ENCODE data around the gene TSPAN4. TPM values are rescaled to one million over a fixed set of nuclear protein-coding genes. Genes with fewer than 3 reads are reported as not detected.

The TSPAN4 gene
- total and polyA plus RNA-seq, 10 of the 15 experiments (the other 5 are each of a cell fraction or from before 2014, with no cell fraction given), result 0.37 to 14.0 (median 8.5) TPM; not detected in 1

DNA sequence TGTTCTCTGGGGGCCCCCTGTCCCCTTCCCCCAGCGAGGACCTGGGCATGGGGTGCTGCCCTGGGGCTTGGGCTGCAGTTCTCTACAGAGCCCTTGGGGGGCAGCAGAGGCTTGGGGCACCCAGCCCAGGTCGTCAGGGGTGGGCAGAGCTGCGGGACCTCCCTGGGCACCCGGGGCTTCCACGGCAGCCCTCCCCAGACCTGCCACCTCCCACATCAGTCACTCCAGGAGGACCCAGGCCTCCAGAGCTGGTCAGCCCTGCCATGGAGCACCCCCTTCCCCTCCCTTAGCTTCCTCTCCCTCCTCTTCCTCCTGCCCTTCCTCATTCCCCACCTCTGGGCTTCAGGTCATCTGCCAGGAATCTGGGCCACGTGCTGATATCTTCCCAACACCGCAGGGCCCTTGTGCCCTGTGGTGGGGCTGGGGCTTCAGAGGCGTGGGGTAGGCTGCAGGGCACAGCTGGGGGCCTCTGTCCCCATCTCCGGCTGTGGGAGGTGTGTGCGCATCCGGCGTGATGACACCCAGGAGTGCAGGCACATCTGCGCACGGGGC is 5.8 kb downstream of the TSPAN4 start (continued):
- TF ChIP-seq SREBF2 (IDR thresholded peaks at IDR 0.05; ENCODE audit: low read length) (no peak), ZNF274 (IDR thresholded peaks at IDR 0.05; ENCODE audit: insufficient read depth, insufficient read length) (no peak), RBBP5 (conservative IDR thresholded peaks at IDR 0.05) (no peak), FOS (IDR thresholded peaks at IDR 0.05; ENCODE audit: borderline replicate concordance, extremely low read depth, insufficient read length) (no peak), BRCA1 (IDR thresholded peaks at IDR 0.05; ENCODE audit: low read depth, low read length) (no peak), ZSCAN29 (IDR thresholded peaks at IDR 0.05) (no peak), LARP7 (IDR thresholded peaks at IDR 0.05) (no peak), TARDBP (IDR thresholded peaks at IDR 0.05; ENCODE audit: borderline replicate concordance) (no peak)
- TF ChIP-seq, protein P1, sequence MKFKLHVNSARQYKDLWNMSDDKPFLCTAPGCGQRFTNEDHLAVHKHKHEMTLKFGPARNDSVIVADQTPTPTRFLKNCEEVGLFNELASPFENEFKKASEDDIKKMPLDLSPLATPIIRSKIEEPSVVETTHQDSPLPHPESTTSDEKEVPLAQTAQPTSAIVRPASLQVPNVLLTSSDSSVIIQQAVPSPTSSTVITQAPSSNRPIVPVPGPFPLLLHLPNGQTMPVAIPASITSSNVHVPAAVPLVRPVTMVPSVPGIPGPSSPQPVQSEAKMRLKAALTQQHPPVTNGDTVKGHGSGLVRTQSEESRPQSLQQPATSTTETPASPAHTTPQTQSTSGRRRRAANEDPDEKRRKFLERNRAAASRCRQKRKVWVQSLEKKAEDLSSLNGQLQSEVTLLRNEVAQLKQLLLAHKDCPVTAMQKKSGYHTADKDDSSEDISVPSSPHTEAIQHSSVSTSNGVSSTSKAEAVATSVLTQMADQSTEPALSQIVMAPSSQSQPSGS (IDR thresholded peaks at IDR 0.05; ENCODE audit: low read length), result no peak

DNA sequence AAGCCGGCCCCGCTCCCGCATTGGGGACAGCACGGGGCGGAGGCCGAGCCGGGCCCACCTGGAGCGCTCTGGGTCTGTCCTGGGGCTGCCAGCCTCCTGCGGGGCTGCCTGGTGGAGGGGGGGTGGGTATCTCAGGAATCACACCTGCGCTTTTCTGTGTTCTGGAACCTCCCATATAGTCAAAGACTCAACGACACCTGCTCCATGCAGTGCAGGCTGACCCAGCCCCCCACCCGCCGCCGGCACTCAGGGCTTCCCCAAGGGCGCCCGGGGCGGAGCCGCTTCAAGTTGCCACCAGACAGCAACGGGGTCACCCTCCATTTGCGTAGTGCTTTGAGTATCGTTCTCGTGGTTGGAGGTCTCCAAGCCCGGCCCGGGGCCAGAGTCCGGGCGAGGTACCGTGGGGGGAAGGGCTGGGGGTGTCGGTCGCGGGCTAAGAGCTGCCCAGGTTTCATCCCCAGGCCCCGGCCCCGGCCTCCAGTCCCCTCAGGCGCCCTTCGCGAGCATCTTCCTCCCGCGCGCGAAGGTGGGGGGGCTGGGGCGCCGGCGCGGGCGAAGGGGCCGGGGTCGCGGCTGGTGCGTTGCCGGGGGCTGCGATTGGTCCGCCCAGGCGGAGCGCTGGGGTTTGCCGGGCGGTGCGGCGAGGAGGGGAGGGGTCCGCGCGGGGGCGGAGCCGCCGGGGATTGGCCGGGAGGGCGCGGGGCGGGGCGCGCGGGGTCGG is 6.6 kb downstream of the TSPAN4 start:
- SMC1A ChIA-PET (ENCODE audit: uncharacterized antibody, unreplicated experiment), result no interaction called here
- Histone ChIP-seq H4K20me1 (ENCODE audit: control insufficient read depth, insufficient read depth) (no peaks in the 10 kb centered on the region), H3K9ac (ENCODE audit: control insufficient read depth, insufficient read depth, low read length) (no peak overlapping the region), H3K4me1 (ENCODE audit: control insufficient read depth, insufficient read depth, low read length) (peaks cover 4% of the 10 kb centered on the region), H3K27ac (ENCODE audit: control insufficient read depth, insufficient read depth) (no peak overlapping the region), H3K4me2 (ENCODE audit: control insufficient read depth, insufficient read depth) (peak overlapping the region; percentile 54), H3K4me3 (peak overlapping the region; percentile 27; the same call in 1 of the 2 replicates), H3K79me2 (ENCODE audit: control insufficient read depth, insufficient read depth, low read length) (no peaks in the 10 kb centered on the region), H3K9me3 (replicated peaks; ENCODE audit: control insufficient read depth, insufficient read depth, low read length) (no peaks in the 10 kb centered on the region), H2AFZ (ENCODE audit: control insufficient read depth, low read depth, low read length) (no peak overlapping the region), H3K36me3 (ENCODE audit: control insufficient read depth in 2 of 2, insufficient read depth in 2 of 2, low read length in 1 of 2) (no peaks in the 10 kb centered on the region), H3K27me3 (replicated peaks in 1 of 2; ENCODE audit: control insufficient read depth in 2 of 2, insufficient read depth in 2 of 2, low read length in 1 of 2) (no peaks in the 10 kb centered on the region; a peak in 1 of 4 replicates)
- BruUV-seq (replicated peaks), result no TSS peak
- 6% methylated on average over 30 of the region's 71 CpGs for WGBS (ENCODE audit: insufficient coverage, insufficient replicate concordance, low lambda C conversion rate, missing lambda C conversion rate)
- ATAC-seq (no peak), DNase-seq (ENCODE audit: low read depth, low spot score) (no peak), FAIRE-seq (no peak)
- TF ChIP-seq, protein P2, sequence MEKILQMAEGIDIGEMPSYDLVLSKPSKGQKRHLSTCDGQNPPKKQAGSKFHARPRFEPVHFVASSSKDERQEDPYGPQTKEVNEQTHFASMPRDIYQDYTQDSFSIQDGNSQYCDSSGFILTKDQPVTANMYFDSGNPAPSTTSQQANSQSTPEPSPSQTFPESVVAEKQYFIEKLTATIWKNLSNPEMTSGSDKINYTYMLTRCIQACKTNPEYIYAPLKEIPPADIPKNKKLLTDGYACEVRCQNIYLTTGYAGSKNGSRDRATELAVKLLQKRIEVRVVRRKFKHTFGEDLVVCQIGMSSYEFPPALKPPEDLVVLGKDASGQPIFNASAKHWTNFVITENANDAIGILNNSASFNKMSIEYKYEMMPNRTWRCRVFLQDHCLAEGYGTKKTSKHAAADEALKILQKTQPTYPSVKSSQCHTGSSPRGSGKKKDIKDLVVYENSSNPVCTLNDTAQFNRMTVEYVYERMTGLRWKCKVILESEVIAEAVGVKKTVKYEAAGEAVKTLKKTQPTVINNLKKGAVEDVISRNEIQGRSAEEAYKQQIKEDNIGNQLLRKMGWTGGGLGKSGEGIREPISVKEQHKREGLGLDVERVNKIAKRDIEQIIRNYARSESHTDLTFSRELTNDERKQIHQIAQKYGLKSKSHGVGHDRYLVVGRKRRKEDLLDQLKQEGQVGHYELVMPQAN (conservative IDR thresholded peaks at IDR 0.05), result no peak
- TF ChIP-seq SIN3A (IDR thresholded peaks at IDR 0.05; ENCODE audit: low read depth, low read length) (no peak), EGR1 (IDR thresholded peaks at IDR 0.05; ENCODE audit: borderline replicate concordance in 1 of 2, low read depth in 2 of 2, low read length in 2 of 2) (0 out of 3 replicates have a peak, but pooled peaks of 1 of the 2 experiments have one; percentile 2), CEBPB (IDR thresholded peaks at IDR 0.05; ENCODE audit: borderline replicate concordance in 1 of 2, low read depth in 2 of 2, low read length in 2 of 2) (no peak)
- TF ChIP-seq, protein P3, sequence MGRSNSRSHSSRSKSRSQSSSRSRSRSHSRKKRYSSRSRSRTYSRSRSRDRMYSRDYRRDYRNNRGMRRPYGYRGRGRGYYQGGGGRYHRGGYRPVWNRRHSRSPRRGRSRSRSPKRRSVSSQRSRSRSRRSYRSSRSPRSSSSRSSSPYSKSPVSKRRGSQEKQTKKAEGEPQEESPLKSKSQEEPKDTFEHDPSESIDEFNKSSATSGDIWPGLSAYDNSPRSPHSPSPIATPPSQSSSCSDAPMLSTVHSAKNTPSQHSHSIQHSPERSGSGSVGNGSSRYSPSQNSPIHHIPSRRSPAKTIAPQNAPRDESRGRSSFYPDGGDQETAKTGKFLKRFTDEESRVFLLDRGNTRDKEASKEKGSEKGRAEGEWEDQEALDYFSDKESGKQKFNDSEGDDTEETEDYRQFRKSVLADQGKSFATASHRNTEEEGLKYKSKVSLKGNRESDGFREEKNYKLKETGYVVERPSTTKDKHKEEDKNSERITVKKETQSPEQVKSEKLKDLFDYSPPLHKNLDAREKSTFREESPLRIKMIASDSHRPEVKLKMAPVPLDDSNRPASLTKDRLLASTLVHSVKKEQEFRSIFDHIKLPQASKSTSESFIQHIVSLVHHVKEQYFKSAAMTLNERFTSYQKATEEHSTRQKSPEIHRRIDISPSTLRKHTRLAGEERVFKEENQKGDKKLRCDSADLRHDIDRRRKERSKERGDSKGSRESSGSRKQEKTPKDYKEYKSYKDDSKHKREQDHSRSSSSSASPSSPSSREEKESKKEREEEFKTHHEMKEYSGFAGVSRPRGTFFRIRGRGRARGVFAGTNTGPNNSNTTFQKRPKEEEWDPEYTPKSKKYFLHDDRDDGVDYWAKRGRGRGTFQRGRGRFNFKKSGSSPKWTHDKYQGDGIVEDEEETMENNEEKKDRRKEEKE (IDR thresholded peaks at IDR 0.05), result no peak
- intact Hi-C loops (cut with micrococcal nuclease; ENCODE audit: unreplicated experiment), result no loop called here
- RAD21 ChIA-PET (ENCODE audit: unreplicated experiment), result interaction anchor here (0.8 to 1.1 kb wide), 2 partner anchors 201 to 202 kb away, joined by 3 read pairs; no protein-coding TSS in a partner anchor
- POLR2A ChIA-PET, result no interaction called here
- in situ Hi-C loops (cut with MboI), result loop anchor here (10.0 kb wide), 2 partner anchors 206 to 1006 kb away; partner anchors contain the start of gene LSP1
- CTCF ChIA-PET, result interaction anchor here (0.7 to 3.4 kb wide), 4 partner anchors 18 to 202 kb away, joined by 3 to 23 read pairs (median 3); no protein-coding TSS in a partner anchor
